Neuron (in vitro differentiated cells): ENCODE data around the gene NEB.

Experiments
- H2AFZ ChIP-seq: one replicate; pipeline ENCODE4 v1.6.1; 2013; ENCODE audit warnings: low read depth, mild to moderate bottlenecking, inconsistent platforms, low read length, moderate library complexity
- H3K27me3 ChIP-seq: one replicate; pipeline ENCODE4 v1.6.1; 2013; ENCODE audit warnings: low read length; ENCODE audit not compliant: insufficient read depth
- H3K36me3 ChIP-seq: one replicate; pipeline ENCODE4 v1.6.1; 2013; ENCODE audit warnings: low read length; ENCODE audit not compliant: insufficient read depth
- H3K4me1 ChIP-seq: one replicate; pipeline ENCODE4 v1.6.1; 2013; ENCODE audit warnings: low read length; ENCODE audit not compliant: insufficient read depth
- H3K4me3 ChIP-seq: 2 replicates; pipeline ENCODE4 v1.5.1; 2013; ENCODE audit warnings: mild to moderate bottlenecking, low read length, moderate library complexity
- H3K9me3 ChIP-seq: one replicate; pipeline ENCODE4 v1.6.1; 2013; ENCODE audit warnings: low read length

The NEB gene

GRCh38 chr2:151478011-151478410 lies 256.3 kb downstream of the NEB start:
- Histone ChIP-seq H3K27me3 (no peaks in the 10 kb centered on the region), H3K4me1 (no peaks in the 10 kb centered on the region), H3K9me3 (no peaks in the 10 kb centered on the region)

GRCh38 chr2:151476287-151476686 lies 258.0 kb downstream of the NEB start:
- Histone ChIP-seq H2AFZ (no peak overlapping the region), H3K9me3 (no peaks in the 10 kb centered on the region), H3K4me1 (no peaks in the 10 kb centered on the region), H3K27me3 (no peaks in the 10 kb centered on the region), H3K36me3 (peaks cover 56% of the 10 kb centered on the region), H3K4me3 (no peak overlapping the region)

More at GRCh38 chr2:151478011-151478410, 256.3 kb downstream of the NEB start:
- Histone ChIP-seq H3K36me3 (peaks cover 69% of the 10 kb centered on the region), H2AFZ (no peak overlapping the region), H3K4me3 (no peak overlapping the region)

GRCh38 chr2:151475071-151475470 lies 259.2 kb downstream of the NEB start:
- Histone ChIP-seq H3K36me3 (peaks cover 59% of the 10 kb centered on the region), H3K4me1 (no peaks in the 10 kb centered on the region), H3K9me3 (no peaks in the 10 kb centered on the region), H2AFZ (no peak overlapping the region), H3K4me3 (no peak overlapping the region), H3K27me3 (no peaks in the 10 kb centered on the region)

GRCh38 chr2:151472966-151473365 lies 261.3 kb downstream of the NEB start:
- Histone ChIP-seq H3K4me3 (no peak overlapping the region), H3K9me3 (no peaks in the 10 kb centered on the region), H3K4me1 (no peaks in the 10 kb centered on the region), H2AFZ (no peak overlapping the region), H3K27me3 (no peaks in the 10 kb centered on the region), H3K36me3 (peaks cover 69% of the 10 kb centered on the region)

GRCh38 chr2:151470556-151470955 lies 263.7 kb downstream of the NEB start:
- no peaks in the 10 kb centered on the region for H3K4me1 ChIP-seq
- no peaks in the 10 kb centered on the region for H3K9me3 ChIP-seq
- H3K4me3 ChIP-seq, result no peak overlapping the region
- peaks cover 78% of the 10 kb centered on the region for H3K36me3 ChIP-seq
- no peak overlapping the region for H2AFZ ChIP-seq
- no peaks in the 10 kb centered on the region for H3K27me3 ChIP-seq

GRCh38 chr2:151465771-151466170 lies 268.5 kb downstream of the NEB start:
- Histone ChIP-seq H3K4me1 (no peaks in the 10 kb centered on the region), H2AFZ (no peak overlapping the region), H3K27me3 (no peaks in the 10 kb centered on the region), H3K36me3 (peaks cover 97% of the 10 kb centered on the region), H3K4me3 (no peak overlapping the region), H3K9me3 (peaks cover 2% of the 10 kb centered on the region)

GRCh38 chr2:151459358-151459757 lies 274.9 kb downstream of the NEB start:
- no peak overlapping the region for H2AFZ ChIP-seq
- H3K4me1 ChIP-seq, result no peaks in the 10 kb centered on the region
- H3K9me3 ChIP-seq, result peaks cover 2% of the 10 kb centered on the region
- no peak overlapping the region for H3K4me3 ChIP-seq
- no peaks in the 10 kb centered on the region for H3K27me3 ChIP-seq
- H3K36me3 ChIP-seq, result peaks cover 88% of the 10 kb centered on the region

- Histone ChIP-seq H3K4me3 (no peak overlapping the region), H2AFZ (no peak overlapping the region), H3K9me3 (no peaks in the 10 kb centered on the region), H3K36me3 (peaks cover 79% of the 10 kb centered on the region), H3K4me1 (no peaks in the 10 kb centered on the region), H3K27me3 (no peaks in the 10 kb centered on the region)
Observed at GRCh38 chr2:151439127-151439526, 295.1 kb downstream of the NEB start.

- H3K4me3 ChIP-seq, result no peak overlapping the region
- no peak overlapping the region for H2AFZ ChIP-seq
- peaks cover 78% of the 10 kb centered on the region for H3K36me3 ChIP-seq
- H3K27me3 ChIP-seq, result no peaks in the 10 kb centered on the region
- no peaks in the 10 kb centered on the region for H3K9me3 ChIP-seq
- H3K4me1 ChIP-seq, result no peaks in the 10 kb centered on the region
Observed at GRCh38 chr2:151438506-151438905, 295.8 kb downstream of the NEB start.

GRCh38 chr2:151437630-151438029 lies 296.6 kb downstream of the NEB start:
- no peaks in the 10 kb centered on the region for H3K9me3 ChIP-seq
- no peak overlapping the region for H3K4me3 ChIP-seq
- no peak overlapping the region for H2AFZ ChIP-seq
- H3K4me1 ChIP-seq, result no peaks in the 10 kb centered on the region
- H3K36me3 ChIP-seq, result peaks cover 76% of the 10 kb centered on the region
- no peaks in the 10 kb centered on the region for H3K27me3 ChIP-seq
